NB4 (cell line): ENCODE data around the gene C15orf61.

ENCODE experiments used
- DNase-seq: peaks from one replicate; pipeline ENCODE4 v3.0.0; 2010; ENCODE audit warnings: low read depth
- H3K4me3 ChIP-seq: one replicate; pipeline ENCODE4 v1.5.1; 2011; ENCODE audit warnings: mild to moderate bottlenecking, low read depth, low read length, moderate library complexity
- MAX ChIP-seq: IDR thresholded peaks from 2 replicates; pipeline ENCODE4 v1.6.1; 2011; ENCODE audit warnings: low read depth, low read length
- MYC ChIP-seq: IDR thresholded peaks from 2 replicates; pipeline ENCODE4 v1.6.1; 2011; ENCODE audit warnings: low read depth, low read length
- POLR2A ChIP-seq: IDR thresholded peaks from 2 replicates; pipeline ENCODE4 v1.6.1; 2011; ENCODE audit warnings: mild to moderate bottlenecking; ENCODE audit not compliant: insufficient read length; ENCODE audit errors: extremely low read depth
- TF ChIP-seq, protein P1 (sequence below): IDR thresholded peaks from one replicate; pipeline ENCODE4 v1.5.1; 2012; ENCODE audit warnings: low read depth, low read length

The C15orf61 gene

GRCh38 chr15:67554580-67554979 lies 33.6 kb downstream of the C15orf61 start:
- TF ChIP-seq MYC, result no peak
- H3K4me3 ChIP-seq, result no peak overlapping the region
- DNase-seq, result no peak

- TF ChIP-seq MAX (no peak), POLR2A (no peak), MYC (no peak)
- TF ChIP-seq, protein P1, sequence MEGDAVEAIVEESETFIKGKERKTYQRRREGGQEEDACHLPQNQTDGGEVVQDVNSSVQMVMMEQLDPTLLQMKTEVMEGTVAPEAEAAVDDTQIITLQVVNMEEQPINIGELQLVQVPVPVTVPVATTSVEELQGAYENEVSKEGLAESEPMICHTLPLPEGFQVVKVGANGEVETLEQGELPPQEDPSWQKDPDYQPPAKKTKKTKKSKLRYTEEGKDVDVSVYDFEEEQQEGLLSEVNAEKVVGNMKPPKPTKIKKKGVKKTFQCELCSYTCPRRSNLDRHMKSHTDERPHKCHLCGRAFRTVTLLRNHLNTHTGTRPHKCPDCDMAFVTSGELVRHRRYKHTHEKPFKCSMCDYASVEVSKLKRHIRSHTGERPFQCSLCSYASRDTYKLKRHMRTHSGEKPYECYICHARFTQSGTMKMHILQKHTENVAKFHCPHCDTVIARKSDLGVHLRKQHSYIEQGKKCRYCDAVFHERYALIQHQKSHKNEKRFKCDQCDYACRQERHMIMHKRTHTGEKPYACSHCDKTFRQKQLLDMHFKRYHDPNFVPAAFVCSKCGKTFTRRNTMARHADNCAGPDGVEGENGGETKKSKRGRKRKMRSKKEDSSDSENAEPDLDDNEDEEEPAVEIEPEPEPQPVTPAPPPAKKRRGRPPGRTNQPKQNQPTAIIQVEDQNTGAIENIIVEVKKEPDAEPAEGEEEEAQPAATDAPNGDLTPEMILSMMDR, result no peak
- H3K4me3 ChIP-seq, result no peak overlapping the region
- no peak for DNase-seq
These were observed 36.1 kb downstream of the C15orf61 start for GRCh38 chr15:67556976-67557570.

DNA sequence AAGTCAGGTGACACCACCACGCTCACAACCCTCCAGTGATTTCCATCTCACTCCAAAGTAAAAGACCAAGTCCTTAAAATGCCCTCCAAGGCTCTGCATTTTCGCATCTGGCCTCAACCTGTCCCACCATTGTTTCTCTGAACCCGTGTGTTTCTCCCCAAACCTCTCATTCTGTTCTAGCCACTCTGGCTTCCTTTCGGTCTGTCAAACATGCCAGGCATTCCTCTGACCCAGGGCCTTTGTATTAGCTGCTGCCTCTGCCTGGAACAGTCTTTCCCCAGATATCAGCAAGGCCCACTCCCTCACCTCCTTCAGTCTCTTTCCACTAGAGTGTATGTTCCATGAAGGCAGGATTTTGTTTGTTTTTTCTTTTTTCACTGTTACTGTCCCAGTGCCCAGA lies 37.6 kb downstream of the C15orf61 start:
- DNase-seq, result no peak
- no peak overlapping the region for H3K4me3 ChIP-seq
- TF ChIP-seq MYC, result no peak
- TF ChIP-seq MAX, result no peak
- TF ChIP-seq POLR2A, result no peak
- TF ChIP-seq, protein P1, result no peak

DNA sequence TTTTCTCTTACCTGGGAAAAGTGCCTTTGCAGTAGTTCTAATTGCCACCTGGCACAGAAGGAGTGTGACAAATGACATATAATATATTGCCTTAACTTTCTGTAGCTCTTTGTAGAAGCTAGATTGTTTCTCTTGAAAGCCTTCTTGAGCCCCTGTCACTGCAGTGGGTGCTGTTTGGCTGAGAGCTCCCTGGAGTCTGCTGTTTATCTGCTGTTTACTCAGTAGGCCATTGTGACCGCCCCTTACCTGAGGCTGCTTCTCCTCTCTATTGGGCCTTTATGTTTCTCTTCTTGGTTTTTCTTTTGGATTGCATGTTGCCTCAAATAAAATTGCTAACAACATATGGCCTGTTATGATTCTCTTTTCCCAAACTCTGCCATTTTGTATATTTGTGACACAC lies 38.2 kb downstream of the C15orf61 start:
- TF ChIP-seq POLR2A (no peak), MYC (no peak), MAX (no peak)
- TF ChIP-seq, protein P1, result no peak
- H3K4me3 ChIP-seq, result no peak overlapping the region
- DNase-seq, result no peak

DNA sequence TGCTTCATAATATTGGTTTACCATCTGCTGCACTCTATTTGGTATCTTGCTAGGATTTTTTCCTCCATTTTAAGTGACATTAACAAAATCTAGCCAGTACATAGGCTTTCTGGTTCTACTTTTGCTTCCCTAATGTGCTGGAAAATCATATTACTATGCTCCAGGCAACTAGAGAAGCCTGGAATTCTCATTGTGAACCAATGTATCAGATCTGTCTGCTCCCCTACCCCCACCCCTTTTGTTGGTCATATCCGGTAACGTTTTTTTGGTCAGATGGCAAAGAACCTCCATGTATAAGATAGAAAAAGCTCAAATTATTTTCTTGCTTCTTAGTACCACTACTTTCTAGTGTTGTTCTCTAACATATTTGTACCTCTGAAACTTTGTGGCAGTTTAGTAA lies 38.6 kb downstream of the C15orf61 start:
- DNase-seq, result no peak
- no peak overlapping the region for H3K4me3 ChIP-seq
- no peak for TF ChIP-seq MAX
- TF ChIP-seq, protein P1, result no peak
- TF ChIP-seq POLR2A, result no peak
- TF ChIP-seq MYC, result no peak

- DNase-seq, result no peak
- TF ChIP-seq POLR2A (no peak), MAX (no peak)
- no peak overlapping the region for H3K4me3 ChIP-seq
These were observed 39.4 kb downstream of the C15orf61 start for GRCh38 chr15:67560320-67560719.

- TF ChIP-seq, protein P1, result no peak
- no peak for TF ChIP-seq MAX
- TF ChIP-seq MYC, result no peak
- TF ChIP-seq POLR2A, result no peak
- no peak for DNase-seq
- no peak overlapping the region for H3K4me3 ChIP-seq
These were observed 42.2 kb downstream of the C15orf61 start for GRCh38 chr15:67563092-67563491.
